H1 (cell line): ENCODE measurements around the gene SLC26A4. TPM values are rescaled to one million over a fixed set of nuclear protein-coding genes. Genes with fewer than 3 reads are reported as not detected.

Experiments
- CTCF ChIA-PET: fragments of 300-600 bp; sonication (Branson Sonifier 250); formaldehyde crosslinking; loops from one replicate; lab custom pipeline; 2021; ENCODE audit not compliant: partially characterized antibody; lab: Charles Lee
- POLR2A ChIA-PET: fragments of 300-600 bp; sonication (Branson Sonifier 250); formaldehyde crosslinking; loops from one replicate; lab custom pipeline; 2021; ENCODE audit warnings: inconsistent platforms; ENCODE audit not compliant: partially characterized antibody; lab: Charles Lee
- DNase-seq, 2 experiments: peaks; one replicate each; pipeline versions ENCODE4 v3.0.0 to v3.0.0-alpha.2; 2010 to 2022; ENCODE audit warnings: low spot score in 2 of 2, low read depth in 1 of 2, mixed read lengths in 1 of 2
- FAIRE-seq: peaks from 2 replicates; lab custom pipeline; 2011; peaks lifted over from hg19 to GRCh38; lab: Jason Lieb, UNC
- H2AFZ ChIP-seq: 2 replicates; pipeline ENCODE4 v1.8.1; 2012; ENCODE audit warnings: low read length, inconsistent platforms
- H2AK5ac ChIP-seq: 2 replicates; pipeline ENCODE4 v1.6.1; 2013; ENCODE audit warnings: low read depth, low read length
- H2BK120ac ChIP-seq: replicated peaks from 2 replicates; pipeline ENCODE3; 2013; ENCODE audit warnings: low read depth, low read length, inconsistent platforms
- H2BK12ac ChIP-seq: 2 replicates; pipeline ENCODE4 v1.6.1; 2013; ENCODE audit warnings: low read depth, low read length
- H2BK15ac ChIP-seq: 2 replicates; pipeline ENCODE4 v1.6.1; 2013; ENCODE audit warnings: low read length
- H2BK20ac ChIP-seq: 2 replicates; pipeline ENCODE4 v1.6.1; 2013; ENCODE audit warnings: low read length
- H2BK5ac ChIP-seq: 2 replicates; pipeline ENCODE4 v1.6.1; 2013; ENCODE audit warnings: low read depth, low read length
- H3K14ac ChIP-seq: 2 replicates; pipeline ENCODE4 v1.6.1; 2013; ENCODE audit warnings: inconsistent platforms; ENCODE audit not compliant: insufficient read length
- H3K18ac ChIP-seq: 2 replicates; pipeline ENCODE4 v1.6.1; 2013; ENCODE audit warnings: low read length; ENCODE audit errors: extremely low read depth
- H3K23ac ChIP-seq: 2 replicates; pipeline ENCODE4 v1.6.1; 2013; ENCODE audit warnings: inconsistent platforms; ENCODE audit not compliant: insufficient read length
- H3K23me2 ChIP-seq: 2 replicates; pipeline ENCODE4 v1.6.1; 2013; ENCODE audit warnings: low read depth, low read length
- H3K27ac ChIP-seq: 2 replicates; pipeline ENCODE4 v1.6.1; 2011; ENCODE audit warnings: low read depth, low read length, inconsistent platforms
- H3K27me3 ChIP-seq, 4 experiments: replicated peaks in 1 of 4; 1 replicate in 1 of 4; 2 replicates in 3 of 4; pipeline versions ENCODE4 v1.6.1 to v1.8.1; 2011 to 2013; ENCODE audit warnings: low read length in 3 of 4, mild to moderate bottlenecking in 3 of 4, inconsistent platforms in 2 of 4, mixed read lengths in 2 of 4, moderate library complexity in 1 of 4; ENCODE audit not compliant: control insufficient read depth in 3 of 4, insufficient read depth in 3 of 4; ENCODE audit errors: extremely low read depth in 1 of 4
- H3K36me3 ChIP-seq, 4 experiments: 2 replicates each; pipeline versions ENCODE4 v1.6.1 to v1.8.1; 2011 to 2013; ENCODE audit warnings: mild to moderate bottlenecking in 4 of 4, low read length in 3 of 4, moderate library complexity in 2 of 4, control low read depth in 1 of 4, inconsistent platforms in 1 of 4; ENCODE audit not compliant: insufficient read depth in 4 of 4, control insufficient read depth in 2 of 4
- H3K4ac ChIP-seq: replicated peaks from 2 replicates; pipeline ENCODE3; 2013; ENCODE audit warnings: low read length, low read depth, mixed read lengths, inconsistent platforms; ENCODE audit not compliant: insufficient read length
- H3K4me1 ChIP-seq, 4 experiments: replicated peaks in 1 of 4; 1 replicate in 1 of 4; 2 replicates in 3 of 4; pipeline versions ENCODE4 v1.6.1 to v1.8.1; 2011 to 2013; ENCODE audit warnings: low read length in 3 of 4, inconsistent platforms in 2 of 4, mixed read lengths in 1 of 4; ENCODE audit not compliant: insufficient read depth in 4 of 4, control insufficient read depth in 3 of 4
- H3K4me2 ChIP-seq, 2 experiments: 2 replicates each; pipeline versions ENCODE4 v1.6.1 to v1.8.1; 2011 to 2013; ENCODE audit warnings: low read depth in 2 of 2, low read length in 2 of 2, control low read depth in 1 of 2, inconsistent platforms in 1 of 2, mild to moderate bottlenecking in 1 of 2; ENCODE audit not compliant: insufficient read depth in 1 of 2
- H3K4me3 ChIP-seq, 4 experiments: fragments of 200-600, 300-600 bp in 1 of 4; sonication (generic), shearing (Covaris generic), sonication (Bioruptor Twin) in 1 of 4; 2 replicates each; pipeline versions ENCODE4 v1.5.1 to v1.8.1; 2011 to 2016; ENCODE audit warnings: low read length in 4 of 4, low read depth in 3 of 4, control low read depth in 2 of 4, inconsistent platforms in 2 of 4, mild to moderate bottlenecking in 2 of 4, mixed read lengths in 1 of 4, moderate library complexity in 1 of 4; ENCODE audit not compliant: insufficient read depth in 2 of 4; ENCODE audit errors: extremely low read depth in 1 of 4
- H3K56ac ChIP-seq: replicated peaks from 2 replicates; pipeline ENCODE3; 2013; ENCODE audit warnings: low read depth, mild to moderate bottlenecking, mixed read lengths, low read length, inconsistent platforms; ENCODE audit not compliant: insufficient read length
- H3K79me1 ChIP-seq: 2 replicates; pipeline ENCODE4 v1.6.1; 2013; ENCODE audit warnings: low read depth, low read length, control low read depth
- H3K79me2 ChIP-seq, 2 experiments: 2 replicates each; pipeline versions ENCODE4 v1.6.1 to v1.8.1; 2012 to 2013; ENCODE audit warnings: low read length in 2 of 2, mild to moderate bottlenecking in 2 of 2, inconsistent platforms in 1 of 2; ENCODE audit not compliant: insufficient read depth in 2 of 2, control insufficient read depth in 1 of 2
- H3K9ac ChIP-seq, 4 experiments: replicated peaks in 1 of 4; 1 replicate in 1 of 4; 2 replicates in 3 of 4; pipeline versions ENCODE4 v1.6.1 to v1.8.1; 2011 to 2013; ENCODE audit warnings: low read depth in 3 of 4, low read length in 3 of 4, control low read depth in 2 of 4, mild to moderate bottlenecking in 2 of 4, moderate library complexity in 2 of 4, inconsistent platforms in 1 of 4; ENCODE audit errors: extremely low read depth in 1 of 4
- H3K9me3 ChIP-seq, 2 experiments: 2 replicates each; pipeline versions ENCODE4 v1.6.1 to v1.8.1; 2012 to 2013; ENCODE audit warnings: mild to moderate bottlenecking in 2 of 2, moderate library complexity in 2 of 2, control low read depth in 1 of 2, inconsistent platforms in 1 of 2, low read depth in 1 of 2, low read length in 1 of 2, mixed read lengths in 1 of 2; ENCODE audit not compliant: insufficient read depth in 2 of 2
- H4K20me1 ChIP-seq, 2 experiments: replicated peaks in 1 of 2; 2 replicates each; pipeline versions ENCODE3 to v1.8.1; 2011 to 2013; ENCODE audit warnings: inconsistent platforms in 2 of 2, low read length in 2 of 2, mild to moderate bottlenecking in 1 of 2; ENCODE audit not compliant: insufficient read depth in 2 of 2, control insufficient read depth in 1 of 2
- H4K5ac ChIP-seq: 2 replicates; pipeline ENCODE4 v1.6.1; 2013; ENCODE audit warnings: low read length, low read depth, mixed read lengths, inconsistent platforms; ENCODE audit not compliant: insufficient read length
- H4K8ac ChIP-seq: 2 replicates; pipeline ENCODE4 v1.8.0; 2013; ENCODE audit warnings: mild to moderate bottlenecking, moderate library complexity, low read length, inconsistent platforms; ENCODE audit not compliant: insufficient read depth; ENCODE audit errors: extremely low read depth
- H4K91ac ChIP-seq: replicated peaks from 2 replicates; pipeline ENCODE3; 2013; ENCODE audit warnings: low read length, mixed read lengths, inconsistent platforms; ENCODE audit not compliant: insufficient read length
- PHF8 ChIP-seq: fragments of 200-600 bp; sonication (generic); conservative IDR thresholded peaks from 2 replicates; pipeline ENCODE4 v1.7.1; 2012; ENCODE audit warnings: low read depth, mild to moderate bottlenecking, inconsistent platforms, low read length, moderate library complexity
- SIRT6 ChIP-seq: IDR thresholded peaks from one replicate; pipeline ENCODE4 v1.7.1; 2012; ENCODE audit warnings: low read length, inconsistent platforms
- SP2 ChIP-seq: IDR thresholded peaks from 2 replicates; pipeline ENCODE4 v1.6.1; 2012; ENCODE audit warnings: mild to moderate bottlenecking, low read length, inconsistent platforms
- SP4 ChIP-seq: IDR thresholded peaks from 2 replicates; pipeline ENCODE4 v1.6.1; 2012; ENCODE audit warnings: low read length, inconsistent platforms
- YY1 ChIP-seq: IDR thresholded peaks from 2 replicates; pipeline ENCODE4 v1.6.1; 2011; ENCODE audit warnings: low read depth, mild to moderate bottlenecking, low read length
- ZNF274 ChIP-seq: IDR thresholded peaks from 2 replicates; pipeline ENCODE4 v1.7.0; 2012; ENCODE audit warnings: low read length, borderline replicate concordance; ENCODE audit errors: extremely low read depth
- WGBS, 2 experiments: shearing (Covaris generic) in 1 of 2; methylation state at CpG; one replicate each; pipeline versions ENCODE4 v1.1.6 to v1.1.7; 2013 to 2015; ENCODE audit warnings: low lambda C conversion rate in 2 of 2, mixed read lengths in 2 of 2, inconsistent platforms in 1 of 2, low coverage in 1 of 2, missing lambda C conversion rate in 1 of 2; ENCODE audit not compliant: insufficient replicate concordance in 2 of 2, insufficient coverage in 1 of 2, insufficient read length in 1 of 2; ENCODE audit errors: extremely low coverage in 1 of 2, missing lambda C conversion rate in 1 of 2; 5-methylcytosine and 5-hydroxymethylcytosine counted together
- polyA plus RNA-seq, 7 experiments: library from polyadenylated mRNA; depleted of rRNA in 3 of 7; stranded (reverse) in 5 of 7; unstranded in 2 of 7; fragments of >200 nt in 5 of 7; fragments of 200-250 nt in 2 of 7; gene quantifications; 1 replicate in 5 of 7; 2 replicates in 1 of 7; 4 replicates in 1 of 7; pipeline versions ENCODE4 v1.2.1 to v1.2.3, GENCODE V29; 2011 to 2013; ENCODE audit warnings: missing spikeins in 2 of 7, mixed read lengths in 2 of 7
- total RNA-seq: library from RNA; stranded (reverse); fragmentation: NEBNext Ultra II Directional; extraction: Animal tissue kit (Norgen Biotek cat#: 25700); gene quantifications from 2 replicates; pipeline ENCODE4 v1.2.1, GENCODE V29; 2021

The SLC26A4 gene
- total and polyA plus RNA-seq, 2 of the 8 experiments (the other 6 are each of a cell fraction or from before 2014, with no cell fraction given): 0.11 to 0.35 TPM

- Histone ChIP-seq H3K18ac (no peak overlapping the region), H3K79me2 (no peaks in the 10 kb centered on the region), H3K4me3 (no peak overlapping the region), H3K27me3 (no peaks in the 10 kb centered on the region), H3K23ac (no peak overlapping the region), H2BK15ac (no peak overlapping the region), H3K4me1 (no peaks in the 10 kb centered on the region), H3K23me2 (no peaks in the 10 kb centered on the region), H3K27ac (no peak overlapping the region), H2BK5ac (no peak overlapping the region), H3K56ac (no peak overlapping the region), H2AFZ (no peak overlapping the region), H3K4me2 (no peak overlapping the region), H3K9me3 (no peaks in the 10 kb centered on the region), H2BK12ac (no peak overlapping the region), H2BK120ac (no peak overlapping the region), H3K79me1 (no peaks in the 10 kb centered on the region; the same call in 1 of the 2 replicates), H4K8ac (peak overlapping the region; percentile 51; the same call in 1 of the 2 replicates), H4K20me1 (peaks cover 0 to 6% of the 10 kb centered on the region in 2 experiments), H3K14ac (no peak overlapping the region), H3K4ac (no peak overlapping the region), H3K36me3 (peaks cover 7 to 58% (median 27%) of the 10 kb centered on the region in 4 experiments; a peak in 7 of 8 replicates), H4K91ac (no peak overlapping the region), H4K5ac (no peak overlapping the region), H2BK20ac (no peak overlapping the region), H2AK5ac (no peak overlapping the region), H3K9ac (no peak overlapping the region)
- no peak for DNase-seq
- ChIA-PET POLR2A (no interaction called here), CTCF (interaction anchor here (1.4 kb wide), 1 partner anchor 119 kb away, joined by 4 read pairs; no protein-coding TSS in a partner anchor)
- no peak for TF ChIP-seq YY1
- no peak for TF ChIP-seq PHF8
- TF ChIP-seq SIRT6: no peak
- TF ChIP-seq ZNF274: no peak
- TF ChIP-seq SP4: no peak
- TF ChIP-seq SP2: no peak
- no peak for FAIRE-seq
- WGBS, 2 experiments: 100% methylated on average over 1 of the region's 1 CpG; no CpG with 5 or more reads in 1 of the 2 experiments
Measured at GRCh38 chr7:107758667-107759066, 98.0 kb downstream of the SLC26A4 start.
